ENCODE measurements around the gene POLR3F.
"Not testable (repeated sequence)": the region's sequence is repeated elsewhere in the genome, so short reads cannot be mapped to it uniquely, and the experiment has no call there.

POLR3F gene, protein sequence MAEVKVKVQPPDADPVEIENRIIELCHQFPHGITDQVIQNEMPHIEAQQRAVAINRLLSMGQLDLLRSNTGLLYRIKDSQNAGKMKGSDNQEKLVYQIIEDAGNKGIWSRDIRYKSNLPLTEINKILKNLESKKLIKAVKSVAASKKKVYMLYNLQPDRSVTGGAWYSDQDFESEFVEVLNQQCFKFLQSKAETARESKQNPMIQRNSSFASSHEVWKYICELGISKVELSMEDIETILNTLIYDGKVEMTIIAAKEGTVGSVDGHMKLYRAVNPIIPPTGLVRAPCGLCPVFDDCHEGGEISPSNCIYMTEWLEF

DNA sequence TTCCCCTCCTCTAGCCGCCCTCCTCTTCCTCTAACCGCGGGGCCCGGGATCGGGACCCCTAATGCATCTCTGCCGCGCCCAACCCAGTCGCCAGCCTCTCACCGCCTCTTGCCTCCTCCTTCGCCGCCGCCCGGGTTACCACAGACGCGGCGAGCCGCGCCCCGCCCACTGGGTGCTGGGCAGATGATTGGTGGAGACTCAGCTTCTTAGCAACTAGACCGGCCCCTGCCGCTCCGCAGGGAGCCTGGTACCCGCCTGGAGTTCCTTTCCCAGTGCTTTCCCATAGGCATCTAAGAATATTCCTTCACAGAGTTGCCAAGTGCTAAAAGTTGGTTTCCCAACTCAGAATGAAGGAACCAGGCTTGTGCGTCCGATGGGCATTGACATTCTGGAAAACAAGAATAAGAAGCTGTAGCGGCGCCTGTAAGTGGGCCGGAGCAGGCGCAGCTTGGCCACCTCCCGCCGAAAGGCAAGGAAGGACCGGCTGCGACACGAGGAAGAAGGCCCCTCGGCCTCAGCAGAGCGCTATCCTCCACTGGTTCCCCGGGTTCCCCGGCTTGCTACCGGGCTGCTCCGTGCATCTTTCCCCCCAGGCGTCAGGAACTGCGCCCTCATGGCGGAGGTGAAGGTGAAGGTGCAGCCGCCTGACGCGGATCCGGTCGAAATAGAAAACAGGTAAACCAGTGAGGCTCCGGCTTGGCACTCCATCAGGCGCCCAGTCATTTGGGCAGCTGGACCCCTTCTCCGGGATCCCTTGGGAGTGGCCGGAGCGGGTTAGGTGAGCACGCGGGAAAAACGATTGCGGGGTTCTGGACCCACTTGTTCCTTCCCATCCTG is at the start of gene POLR3F, which contains the start of gene DZANK1:
TSS of gene POLR3F (plus strand) at position 497 of the 837 bp plus-strand sequence. CDS start at position 614, 117 bp downstream.
TSS of gene DZANK1 (minus strand) at position 137 of the 837 bp plus-strand sequence. CDS start 1,672 bp downstream, outside the sequence.
- DNase-seq: peak; percentile 99

DNA sequence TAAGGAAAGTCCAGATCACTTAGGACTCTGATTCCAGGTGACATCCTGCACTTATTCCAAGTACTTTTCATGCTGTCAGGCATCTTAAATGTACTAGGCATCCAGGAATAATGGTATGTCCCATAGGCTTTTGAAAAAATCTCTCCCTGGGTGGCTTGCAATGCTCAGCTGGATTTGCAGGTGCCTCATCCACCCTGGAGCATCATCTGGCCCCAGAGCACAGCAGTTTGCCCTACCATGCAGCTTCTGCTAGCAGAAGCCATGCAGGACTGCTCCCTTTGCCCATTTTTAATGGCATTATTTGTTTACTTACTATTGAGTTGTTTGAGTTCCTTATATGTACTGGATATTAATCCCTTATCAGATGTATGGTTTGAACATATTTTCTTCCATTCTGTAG is 45.6 kb upstream of the POLR3F start:
- DNase-seq: no peak

DNA sequence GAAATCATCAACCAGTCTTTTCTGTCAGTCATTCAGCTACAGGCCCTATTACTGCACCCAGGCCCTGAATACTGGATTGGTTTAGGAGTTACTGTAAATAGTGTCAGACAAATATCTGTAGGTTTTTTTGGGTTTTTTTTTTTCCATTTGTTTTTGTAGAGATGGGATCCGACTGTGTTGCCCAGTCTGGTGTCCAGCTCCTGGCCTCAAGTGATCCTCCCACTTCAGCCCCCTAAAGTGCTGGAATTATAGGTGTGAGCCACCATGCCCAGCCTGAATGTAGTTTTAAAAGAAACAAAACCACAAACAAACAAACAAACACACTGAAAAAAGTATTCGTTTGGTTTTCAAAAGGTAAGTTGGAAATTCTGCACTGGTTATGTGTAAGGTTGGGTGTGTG is 40.0 kb upstream of the POLR3F start:
- no peak for DNase-seq

- no peak for DNase-seq
Observed at GRCh38 chr20:18428490-18429173, 38.6 kb upstream of the POLR3F start.

DNA sequence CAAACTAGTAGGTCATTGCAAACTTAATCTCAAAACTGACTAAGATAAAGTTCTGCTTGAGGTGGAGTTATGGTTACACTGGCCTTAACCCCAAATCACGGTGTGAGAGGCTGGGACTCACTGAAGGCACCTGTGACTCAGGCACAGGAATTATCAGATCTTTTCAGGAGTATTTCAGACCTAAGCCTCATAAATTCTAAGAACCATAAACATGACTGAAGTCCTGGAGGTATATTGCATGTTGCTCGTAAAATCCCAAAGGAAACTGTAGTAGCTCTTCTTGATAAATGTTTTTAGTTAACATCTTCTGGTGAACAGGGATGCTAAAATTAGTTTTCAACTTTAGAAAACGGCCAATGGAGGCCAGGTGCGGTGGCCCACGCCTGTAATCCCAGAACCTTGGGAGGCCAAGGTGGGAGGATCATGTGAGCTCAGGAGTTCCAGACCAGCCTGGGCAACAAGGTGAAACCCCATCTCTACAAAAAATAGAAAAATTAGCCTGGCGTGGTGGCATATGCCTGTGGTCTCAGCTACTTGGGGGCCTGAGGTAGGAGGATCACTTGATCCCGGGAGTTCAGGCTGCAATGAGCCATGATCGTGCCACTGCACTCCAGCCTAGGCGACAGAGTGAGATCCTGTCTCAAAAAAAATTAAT is 36.9 kb upstream of the POLR3F start:
- DNase-seq: no peak

GRCh38 chr20:18431206-18431605 is 36.0 kb upstream of the POLR3F start:
- no peak for DNase-seq

GRCh38 chr20:18436847-18437246 is 30.3 kb upstream of the POLR3F start:
- DNase-seq: no peak

GRCh38 chr20:18440403-18440802 is 26.8 kb upstream of the POLR3F start:
- DNase-seq: no peak

GRCh38 chr20:18443886-18444285 is 23.3 kb upstream of the POLR3F start:
- DNase-seq: no peak

DNA sequence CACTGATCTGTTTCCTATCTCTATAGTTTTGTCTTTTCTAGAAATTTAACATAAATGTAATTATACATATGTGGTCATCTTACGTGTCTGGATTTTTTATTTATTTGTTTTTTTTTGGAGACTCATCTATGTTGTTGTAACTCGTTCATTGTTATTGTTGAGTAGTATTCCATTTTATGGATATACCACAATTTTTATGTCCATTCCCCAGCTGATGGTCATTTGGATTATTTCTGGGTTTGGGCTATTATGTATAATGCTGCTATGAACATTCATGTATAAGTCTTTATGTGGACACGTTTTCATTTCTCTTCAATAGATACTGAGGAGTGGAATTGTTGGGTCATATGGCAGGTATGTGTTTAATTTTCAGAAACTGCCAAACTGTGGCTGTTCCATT is 10.6 kb upstream of the POLR3F start:
- no peak for DNase-seq

GRCh38 chr20:18465536-18466200 is 1.5 kb upstream of the POLR3F start:
- no peak for DNase-seq

GRCh38 chr20:18466574-18466893 is 656 bp upstream of the POLR3F start:
- DNase-seq: no peak

DNA sequence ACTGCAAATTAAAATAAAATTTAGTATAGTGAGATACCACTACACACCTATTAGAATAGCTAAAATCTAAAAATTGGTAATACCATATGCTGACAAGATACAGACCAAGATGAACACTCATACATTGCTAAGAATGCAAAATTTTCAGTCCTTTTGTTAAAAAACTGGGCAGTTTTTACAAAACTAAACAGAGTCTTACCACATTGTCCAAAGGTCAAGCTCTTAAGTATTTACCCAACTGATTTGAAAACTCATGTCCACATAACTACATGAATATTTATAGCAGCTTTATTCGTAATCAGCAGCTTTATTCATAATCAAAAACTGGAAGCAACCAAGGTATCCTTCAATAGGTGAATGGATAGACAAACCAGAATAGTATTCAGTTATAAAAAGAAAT is 10.0 kb downstream of the POLR3F start:
- no peak for DNase-seq

DNA sequence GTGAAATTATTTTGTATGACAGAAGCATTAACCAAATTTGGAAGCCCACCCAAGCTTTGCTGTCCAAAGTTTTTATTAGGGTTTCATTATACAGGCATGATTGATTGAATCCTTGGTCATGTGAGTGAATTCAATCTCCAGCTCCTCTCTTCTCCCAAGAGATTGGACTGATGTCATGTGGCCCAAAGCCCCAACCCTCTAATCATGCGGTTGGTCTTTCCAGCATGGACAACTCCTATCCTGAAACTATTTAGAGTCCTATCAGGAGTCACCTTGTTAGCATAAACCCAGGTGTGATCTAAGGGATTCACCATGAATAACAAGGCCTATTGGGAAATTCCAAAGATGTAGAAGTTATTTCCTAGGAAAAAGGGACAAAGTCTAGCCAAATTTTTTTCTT is 10.6 kb downstream of the POLR3F start:
- no peak for DNase-seq

GRCh38 chr20:18481596-18481995 is 14.4 kb downstream of the POLR3F start:
- no peak for DNase-seq

DNA sequence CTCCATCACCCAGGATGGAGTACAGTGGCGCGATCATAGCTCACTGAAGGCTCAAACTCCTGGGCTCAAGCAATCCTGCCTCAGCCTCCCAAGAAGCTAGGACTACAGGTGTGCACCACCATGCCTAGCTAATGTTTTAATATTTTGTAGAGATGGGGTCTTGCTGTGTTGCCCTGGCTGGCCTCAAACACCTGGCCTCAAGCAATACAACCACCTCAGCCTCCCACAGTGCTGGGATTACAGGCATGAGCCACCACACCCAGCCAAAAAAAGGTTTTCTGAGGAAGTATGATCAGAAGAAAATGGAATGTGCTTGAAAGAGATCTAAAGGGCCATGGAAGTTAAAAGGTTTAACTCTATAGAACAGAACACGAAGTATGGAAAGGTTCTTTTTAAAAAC is 21.1 kb downstream of the POLR3F start:
- DNase-seq: no peak

DNA sequence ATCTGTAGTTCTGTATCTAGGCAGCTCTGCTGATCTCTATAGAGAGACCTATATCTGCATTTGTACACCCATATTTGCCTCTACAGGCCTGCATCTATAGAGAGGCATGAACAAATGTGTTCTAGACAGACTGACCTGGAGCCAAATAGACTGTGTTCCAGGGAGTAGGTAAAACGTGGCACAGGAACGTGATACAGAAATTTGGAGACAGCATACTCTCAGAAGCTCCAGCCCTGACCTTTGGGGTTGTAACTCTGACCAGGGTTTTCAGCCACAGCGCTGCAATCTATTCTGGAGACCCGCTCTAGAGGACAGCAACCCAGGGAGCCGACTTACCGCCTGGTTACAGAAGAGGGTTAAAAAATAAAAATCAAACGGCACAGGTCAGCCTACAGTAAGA is 28.9 kb downstream of the POLR3F start:
- peak; percentile 61 for DNase-seq

DNA sequence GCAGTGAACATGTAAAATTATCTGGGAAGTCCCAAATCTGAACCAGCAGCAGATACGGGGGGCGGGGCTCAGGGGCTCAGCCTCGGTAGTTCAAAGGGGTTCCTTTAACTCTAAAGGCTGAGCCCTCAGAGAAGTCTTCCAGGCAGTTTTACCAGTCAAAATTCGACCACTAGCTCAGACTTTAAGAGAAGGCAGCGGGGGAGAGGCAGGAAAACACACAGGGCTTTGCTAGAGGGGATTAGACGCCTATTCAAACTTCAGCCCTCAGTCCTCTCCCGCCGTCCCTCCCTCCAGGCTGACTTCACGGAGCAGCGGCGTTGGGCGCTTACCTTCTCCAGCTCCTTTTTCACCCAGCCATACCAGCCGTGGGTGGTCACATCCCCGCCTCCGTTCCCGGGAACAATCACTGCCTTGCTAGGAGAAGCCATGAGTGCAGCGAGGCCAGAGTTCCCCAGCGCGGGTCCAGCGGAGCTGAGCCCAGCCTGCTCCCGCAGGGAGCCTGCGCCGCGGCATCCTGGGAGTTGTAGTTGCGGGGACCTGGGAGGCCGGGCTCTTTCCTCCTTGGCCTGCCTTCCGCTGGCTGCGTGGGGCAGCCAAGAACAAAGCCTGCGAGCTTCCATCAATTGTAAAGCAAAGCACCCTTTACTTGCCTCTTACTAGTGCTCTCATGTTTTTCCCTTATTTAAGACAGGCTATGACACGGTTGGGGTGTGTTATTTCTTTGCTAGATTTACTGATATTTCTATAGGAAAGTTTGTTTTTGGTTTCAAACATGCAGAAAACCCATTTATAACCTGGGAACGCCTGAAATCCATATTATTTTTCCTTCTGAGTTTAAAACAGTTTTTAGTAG is 29.8 kb downstream of the POLR3F start, which contains the start of gene RBBP9:
TSS of gene RBBP9 (minus strand) at position 486 of the 853 bp plus-strand sequence. CDS start at position 428, 58 bp downstream.
- DNase-seq: peak; percentile 82

DNA sequence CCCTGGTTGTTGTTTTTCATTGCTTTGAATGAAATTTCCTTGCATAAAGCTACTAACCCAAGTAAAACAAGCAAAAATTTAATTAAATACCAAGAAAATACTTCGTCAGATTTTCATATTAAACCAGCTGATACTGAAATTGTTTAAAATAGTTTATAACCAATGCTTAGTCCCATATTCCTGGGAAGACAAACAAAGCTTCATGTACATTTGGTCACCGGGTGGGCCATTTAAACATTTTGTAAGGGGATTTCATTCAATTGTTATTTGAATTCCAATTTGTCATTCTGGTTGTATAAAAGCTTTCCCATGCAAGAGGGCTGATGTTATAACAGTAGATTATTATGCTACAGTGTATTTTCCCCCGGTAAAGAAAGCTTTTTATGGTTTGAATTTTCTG is 30.4 kb downstream of the POLR3F start:
- no peak for DNase-seq

DNA sequence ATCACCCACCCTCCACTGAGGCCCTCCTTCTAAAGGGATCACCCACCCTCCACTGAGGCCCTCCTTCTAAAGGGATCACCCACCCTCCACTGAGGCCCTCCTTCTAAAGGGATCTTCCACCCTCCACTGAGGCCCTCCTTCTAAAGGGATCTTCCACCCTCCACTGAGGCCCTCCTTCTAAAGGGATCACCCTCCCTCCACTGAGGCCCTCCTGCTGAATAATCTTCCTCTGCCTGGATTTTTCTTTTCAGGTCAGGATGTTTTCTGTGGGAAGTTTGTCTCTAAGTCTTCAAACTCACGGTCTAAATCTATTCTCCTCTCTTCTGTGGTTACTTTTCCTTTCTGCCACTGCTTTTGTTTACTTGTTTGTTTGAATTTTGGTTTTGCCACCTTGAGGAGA is 34.5 kb downstream of the POLR3F start:
- DNase-seq: not testable (repeated sequence)

- DNase-seq: no peak
Observed at GRCh38 chr20:18504479-18505060, 37.4 kb downstream of the POLR3F start.

All from NCI-H748 treated with DMSO at 0.1 percent for 48 hours (cell line).